K562 (cell line): ENCODE data around the gene OTUB2. TPM values are rescaled to one million over a fixed set of nuclear protein-coding genes. Genes with fewer than 3 reads are reported as not detected.

Experiments used
- ATAC-seq: fragments of 200-7000 bp; cut with Tn5 transposase; 3 replicates; pipeline ENCODE4 v1.9.1; 2020; ENCODE audit warnings: moderate library complexity
- BruUV-seq: library from RNA; stranded (reverse); fragments of 400-500 nt; replicated peaks from 2 replicates; lab custom pipeline; 2021; lab: Mats Ljungman, UMichigan
- CTCF ChIA-PET: fragments of 300-600 bp; formaldehyde crosslinking; extraction: SDS; loops from one replicate; lab custom pipeline; 2021; ENCODE audit warnings: low intra/inter-chr PET ratio; lab: Yijun Ruan, JAX
- POLR2A ChIA-PET: fragments of 300-600, 350-650 bp; sonication (Branson Sonifier 250); formaldehyde crosslinking; extraction: SDS; loops from one replicate; lab custom pipeline; 2021; ENCODE audit warnings: antibody characterized with exemption, inconsistent platforms; lab: Yijun Ruan, JAX
- DNase-seq, 4 experiments: peaks; one replicate each; pipeline versions ENCODE4 v3.0.0 to v3.0.0-alpha.2; 2011 to 2018; ENCODE audit warnings: low spot score in 3 of 4, mixed read lengths in 3 of 4; ENCODE audit errors: extremely low read depth in 1 of 4
- FAIRE-seq: peaks from 2 replicates; lab custom pipeline; 2011; peaks lifted over from hg19 to GRCh38; lab: Jason Lieb, UNC
- H2AFZ ChIP-seq: 2 replicates; pipeline ENCODE4 v1.6.0; 2011; ENCODE audit warnings: low read depth, low read length, control low read depth, inconsistent platforms
- H3K27ac ChIP-seq: fragments of 200-600 bp; 3 replicates; pipeline ENCODE4 v1.8.0; 2011; ENCODE audit warnings: low read depth, mild to moderate bottlenecking, control low read depth, inconsistent platforms, low read length, moderate library complexity, mixed read lengths; ENCODE audit errors: extremely low read depth
- H3K27me3 ChIP-seq, 2 experiments: fragments of 300-600 bp in 1 of 2; 2 replicates in 1 of 2; 3 replicates in 1 of 2; pipeline versions ENCODE4 v1.6.0 to v1.8.0; 2011; ENCODE audit warnings: inconsistent platforms in 2 of 2, low read length in 2 of 2, mild to moderate bottlenecking in 1 of 2, mixed read lengths in 1 of 2, moderate library complexity in 1 of 2; ENCODE audit not compliant: control insufficient read depth in 2 of 2, insufficient read depth in 2 of 2
- H3K36me3 ChIP-seq: fragments of 300-600 bp; 3 replicates; pipeline ENCODE4 v1.8.0; 2011; ENCODE audit warnings: mild to moderate bottlenecking, low read length, inconsistent platforms; ENCODE audit not compliant: control insufficient read depth, insufficient read depth
- H3K4me1 ChIP-seq, 2 experiments: fragments of 200-600 bp in 1 of 2; replicated peaks in 1 of 2; 2 replicates in 1 of 2; 3 replicates in 1 of 2; pipeline versions ENCODE4 v1.5.1 to v1.8.0; 2011; ENCODE audit warnings: inconsistent platforms in 2 of 2, low read length in 2 of 2, mild to moderate bottlenecking in 1 of 2, mixed read lengths in 1 of 2, moderate library complexity in 1 of 2; ENCODE audit not compliant: control insufficient read depth in 2 of 2, insufficient read depth in 2 of 2
- H3K4me2 ChIP-seq: 2 replicates; pipeline ENCODE4 v1.6.1; 2011; ENCODE audit warnings: low read length, control low read depth, inconsistent platforms, mixed read lengths; ENCODE audit not compliant: insufficient read depth
- H3K4me3 ChIP-seq: fragments of 200-600 bp; sonication (generic), shearing (Covaris generic); 2 replicates; pipeline ENCODE4 v1.5.1; 2016; ENCODE audit warnings: control low read depth, inconsistent platforms
- H3K79me2 ChIP-seq: fragments of 200-600 bp; 3 replicates; pipeline ENCODE4 v1.8.0; 2011; ENCODE audit warnings: low read length, inconsistent platforms; ENCODE audit not compliant: control insufficient read depth, insufficient read depth
- H3K9ac ChIP-seq, 2 experiments: 2 replicates each; pipeline versions ENCODE4 v1.6.0 to v1.6.1; 2011; ENCODE audit warnings: low read depth in 2 of 2, low read length in 2 of 2, control low read depth in 1 of 2, inconsistent platforms in 1 of 2, mild to moderate bottlenecking in 1 of 2, mixed read lengths in 1 of 2; ENCODE audit not compliant: insufficient read depth in 1 of 2
- H3K9me1 ChIP-seq: one replicate; pipeline ENCODE4 v1.6.0; 2011; ENCODE audit warnings: inconsistent platforms, mild to moderate bottlenecking, low read length, moderate library complexity; ENCODE audit not compliant: control insufficient read depth, insufficient read depth
- H3K9me3 ChIP-seq: replicated peaks from 2 replicates; pipeline ENCODE4 v1.5.1; 2011; ENCODE audit warnings: low read depth, low read length, inconsistent platforms; ENCODE audit not compliant: control insufficient read depth, insufficient read depth
- H4K20me1 ChIP-seq: replicated peaks from 2 replicates; pipeline ENCODE4 v1.6.1; 2011; ENCODE audit warnings: low read length, inconsistent platforms, mixed read lengths; ENCODE audit not compliant: control insufficient read depth, insufficient read depth
- ARID3B ChIP-seq: fragments of 250-450 bp; sonication (Bioruptor Pico); IDR thresholded peaks from 2 replicates; pipeline ENCODE4 v1.4.0; 2020; ENCODE audit warnings: borderline replicate concordance
- BCOR ChIP-seq: fragments of 450-650 bp; IDR thresholded peaks from 2 replicates; pipeline ENCODE4 v1.6.1; 2016
- CBX2 ChIP-seq: fragments of 200-600 bp; sonication (generic); IDR thresholded peaks from one replicate; pipeline ENCODE4 v1.6.1; 2012; ENCODE audit warnings: mild to moderate bottlenecking, low read length, inconsistent platforms; ENCODE audit not compliant: insufficient read depth, poor library complexity, severe bottlenecking
- EP300 ChIP-seq: IDR thresholded peaks from 2 replicates; pipeline ENCODE4 v1.6.1; 2012; ENCODE audit warnings: low read length, improper control_type of control experiment
- GTF2B ChIP-seq: IDR thresholded peaks from 2 replicates; pipeline ENCODE4 v1.6.1; 2011; ENCODE audit not compliant: insufficient read length; ENCODE audit errors: extremely low read depth
- NCOR1 ChIP-seq: fragments of 450-650 bp; IDR thresholded peaks from 2 replicates; pipeline ENCODE4 v1.6.1; 2016; ENCODE audit warnings: mild to moderate bottlenecking, moderate library complexity
- PHB ChIP-seq: fragments of 250-450 bp; sonication (Bioruptor Pico); IDR thresholded peaks from 2 replicates; pipeline ENCODE4 v1.5.0; 2021
- POLR2AphosphoS5 ChIP-seq: IDR thresholded peaks from 2 replicates; pipeline ENCODE4 v1.6.1; 2011; ENCODE audit warnings: mild to moderate bottlenecking, low read depth, low read length, moderate library complexity; ENCODE audit not compliant: control insufficient read depth, insufficient read depth
- POLR2G ChIP-seq: fragments of 200-400 bp; formaldehyde crosslinking; IDR thresholded peaks from 2 replicates; pipeline ENCODE4 v1.6.1; 2017; ENCODE audit warnings: low read depth, mild to moderate bottlenecking, antibody characterized with exemption, low read length, moderate library complexity
- ZBTB7A ChIP-seq: IDR thresholded peaks from 2 replicates; pipeline ENCODE4 v1.6.1; 2011; ENCODE audit warnings: low read depth, mild to moderate bottlenecking, low read length, moderate library complexity, borderline replicate concordance; ENCODE audit not compliant: control insufficient read depth
- WGBS: fragments of 100-300 bp; shearing (Covaris generic); methylation state at CpG from one replicate; pipeline ENCODE4 v1.1.6; 2016; ENCODE audit warnings: low coverage, mixed read lengths; ENCODE audit not compliant: insufficient coverage; ENCODE audit errors: missing lambda C conversion rate; 5-methylcytosine and 5-hydroxymethylcytosine counted together
- in situ Hi-C: fragments of 300-500 bp; cut with MboI; formaldehyde crosslinking; loops from 4 replicates; pipeline ENCODE4 v1.15.0; 2018; ENCODE audit warnings: inconsistent platforms, mixed read lengths
- intact Hi-C: fragments of 100-400 bp; cut with micrococcal nuclease; formaldehyde crosslinking; loops from 2 replicates; pipeline ENCODE4 v1.14.2; 2022
- polyA plus RNA-seq, 8 experiments: library from polyadenylated mRNA; depleted of rRNA in 4 of 8; stranded (reverse) in 5 of 8; unstranded in 3 of 8; fragments of >200 nt; fragmentation: Nextera tagmentation in 2 of 8; fragmentation: Illumina TruSeq in 1 of 8; extraction: Ambion mirVana in 2 of 8; extraction: Trizol in 1 of 8; gene quantifications; 2 replicates each; pipeline versions ENCODE4 v1.2.1 to v1.2.3, GENCODE V29; 2011 to 2014; ENCODE audit warnings: inconsistent platforms in 1 of 8, missing spikeins in 1 of 8
- total RNA-seq, 7 experiments: library from RNA; depleted of rRNA in 6 of 7; stranded (reverse); fragments of >200 nt in 6 of 7; fragmentation: Illumina TruSeq in 2 of 7; extraction: Trizol in 2 of 7; gene quantifications; 2 replicates each; pipeline versions ENCODE4 v1.2.1 to v1.2.3, GENCODE V29; 2011 to 2021; ENCODE audit warnings: low replicate concordance in 1 of 7

The OTUB2 gene
- total and polyA plus RNA-seq, 9 of the 15 experiments (the other 6 are each of a cell fraction or from before 2014, with no cell fraction given), result 0.01 to 0.31 (median 0.11) TPM

- intact Hi-C loops, result no loop called here
- CTCF ChIA-PET, result no interaction called here
- BruUV-seq, result no TSS peak
- POLR2A ChIA-PET, result interaction anchor here (0.5 to 1.4 kb wide), 3 partner anchors 9 to 406 kb away, joined by 3 to 5 read pairs (median 3); no protein-coding TSS in a partner anchor
- H3K9ac ChIP-seq, result no peak overlapping the region
- H3K9me3 ChIP-seq, result no peaks in the 10 kb centered on the region
- 25% methylated on average over 9 of the region's 14 CpGs for WGBS
- in situ Hi-C loops, result no loop called here
- no peaks in the 10 kb centered on the region for H3K79me2 ChIP-seq
- no peak overlapping the region for H2AFZ ChIP-seq
- H3K4me1 ChIP-seq, result peaks cover 0 to 7% of the 10 kb centered on the region in 2 experiments; a peak in 1 of 5 replicates
- no peak overlapping the region for H3K4me3 ChIP-seq
- TF ChIP-seq EP300 (no peak), NCOR1 (no peak), POLR2G (no peak), ARID3B (CRISPR knock-in tag) (no peak), POLR2AphosphoS5 (no peak), CBX2 (no peak), BCOR (no peak), GTF2B (no peak), PHB (no peak), ZBTB7A (no peak)
- H3K27ac ChIP-seq, result no peak overlapping the region
- ATAC-seq (no peak), FAIRE-seq (no peak), DNase-seq (no peak)
- H3K36me3 ChIP-seq, result no peaks in the 10 kb centered on the region
- no peaks in the 10 kb centered on the region for H3K9me1 ChIP-seq
- H4K20me1 ChIP-seq, result peaks cover 6% of the 10 kb centered on the region; the same call in 1 of the 2 replicates
- H3K27me3 ChIP-seq, result peaks cover 0 to 4% of the 10 kb centered on the region in 2 experiments; a peak in 1 of 5 replicates
- no peak overlapping the region for H3K4me2 ChIP-seq
Measured at GRCh38 chr14:94027566-94028449, 1.7 kb downstream of the OTUB2 start.
